H1 (cell line): ENCODE data around the gene FAM177B. TPM values are rescaled to one million over a fixed set of nuclear protein-coding genes. Genes with fewer than 3 reads are reported as not detected.

Source experiments
- CTCF ChIA-PET: fragments of 300-600 bp; sonication (Branson Sonifier 250); formaldehyde crosslinking; loops from one replicate; lab custom pipeline; 2021; ENCODE audit not compliant: partially characterized antibody; lab: Charles Lee
- POLR2A ChIA-PET: fragments of 300-600 bp; sonication (Branson Sonifier 250); formaldehyde crosslinking; loops from one replicate; lab custom pipeline; 2021; ENCODE audit warnings: inconsistent platforms; ENCODE audit not compliant: partially characterized antibody; lab: Charles Lee
- DNase-seq, 2 experiments: peaks; one replicate each; pipeline versions ENCODE4 v3.0.0 to v3.0.0-alpha.2; 2010 to 2022; ENCODE audit warnings: low spot score in 2 of 2, low read depth in 1 of 2, mixed read lengths in 1 of 2
- FAIRE-seq: peaks from 2 replicates; lab custom pipeline; 2011; peaks lifted over from hg19 to GRCh38; lab: Jason Lieb, UNC
- H2AFZ ChIP-seq: 2 replicates; pipeline ENCODE4 v1.8.1; 2012; ENCODE audit warnings: low read length, inconsistent platforms
- H2AK5ac ChIP-seq: 2 replicates; pipeline ENCODE4 v1.6.1; 2013; ENCODE audit warnings: low read depth, low read length
- H2BK120ac ChIP-seq: replicated peaks from 2 replicates; pipeline ENCODE3; 2013; ENCODE audit warnings: low read depth, low read length, inconsistent platforms
- H2BK12ac ChIP-seq: 2 replicates; pipeline ENCODE4 v1.6.1; 2013; ENCODE audit warnings: low read depth, low read length
- H2BK15ac ChIP-seq: 2 replicates; pipeline ENCODE4 v1.6.1; 2013; ENCODE audit warnings: low read length
- H2BK20ac ChIP-seq: 2 replicates; pipeline ENCODE4 v1.6.1; 2013; ENCODE audit warnings: low read length
- H2BK5ac ChIP-seq: 2 replicates; pipeline ENCODE4 v1.6.1; 2013; ENCODE audit warnings: low read depth, low read length
- H3K14ac ChIP-seq: 2 replicates; pipeline ENCODE4 v1.6.1; 2013; ENCODE audit warnings: inconsistent platforms; ENCODE audit not compliant: insufficient read length
- H3K18ac ChIP-seq: 2 replicates; pipeline ENCODE4 v1.6.1; 2013; ENCODE audit warnings: low read length; ENCODE audit errors: extremely low read depth
- H3K23ac ChIP-seq: 2 replicates; pipeline ENCODE4 v1.6.1; 2013; ENCODE audit warnings: inconsistent platforms; ENCODE audit not compliant: insufficient read length
- H3K23me2 ChIP-seq: 2 replicates; pipeline ENCODE4 v1.6.1; 2013; ENCODE audit warnings: low read depth, low read length
- H3K27ac ChIP-seq: 2 replicates; pipeline ENCODE4 v1.6.1; 2011; ENCODE audit warnings: low read depth, low read length, inconsistent platforms
- H3K27me3 ChIP-seq, 4 experiments: replicated peaks in 1 of 4; 1 replicate in 1 of 4; 2 replicates in 3 of 4; pipeline versions ENCODE4 v1.6.1 to v1.8.1; 2011 to 2013; ENCODE audit warnings: low read length in 3 of 4, mild to moderate bottlenecking in 3 of 4, inconsistent platforms in 2 of 4, mixed read lengths in 2 of 4, moderate library complexity in 1 of 4; ENCODE audit not compliant: control insufficient read depth in 3 of 4, insufficient read depth in 3 of 4; ENCODE audit errors: extremely low read depth in 1 of 4
- H3K36me3 ChIP-seq, 4 experiments: 2 replicates each; pipeline versions ENCODE4 v1.6.1 to v1.8.1; 2011 to 2013; ENCODE audit warnings: mild to moderate bottlenecking in 4 of 4, low read length in 3 of 4, moderate library complexity in 2 of 4, control low read depth in 1 of 4, inconsistent platforms in 1 of 4; ENCODE audit not compliant: insufficient read depth in 4 of 4, control insufficient read depth in 2 of 4
- H3K4ac ChIP-seq: replicated peaks from 2 replicates; pipeline ENCODE3; 2013; ENCODE audit warnings: low read length, low read depth, mixed read lengths, inconsistent platforms; ENCODE audit not compliant: insufficient read length
- H3K4me1 ChIP-seq, 4 experiments: replicated peaks in 1 of 4; 1 replicate in 1 of 4; 2 replicates in 3 of 4; pipeline versions ENCODE4 v1.6.1 to v1.8.1; 2011 to 2013; ENCODE audit warnings: low read length in 3 of 4, inconsistent platforms in 2 of 4, mixed read lengths in 1 of 4; ENCODE audit not compliant: insufficient read depth in 4 of 4, control insufficient read depth in 3 of 4
- H3K4me2 ChIP-seq, 2 experiments: 2 replicates each; pipeline versions ENCODE4 v1.6.1 to v1.8.1; 2011 to 2013; ENCODE audit warnings: low read depth in 2 of 2, low read length in 2 of 2, control low read depth in 1 of 2, inconsistent platforms in 1 of 2, mild to moderate bottlenecking in 1 of 2; ENCODE audit not compliant: insufficient read depth in 1 of 2
- H3K4me3 ChIP-seq, 4 experiments: fragments of 200-600, 300-600 bp in 1 of 4; sonication (generic), shearing (Covaris generic), sonication (Bioruptor Twin) in 1 of 4; 2 replicates each; pipeline versions ENCODE4 v1.5.1 to v1.8.1; 2011 to 2016; ENCODE audit warnings: low read length in 4 of 4, low read depth in 3 of 4, control low read depth in 2 of 4, inconsistent platforms in 2 of 4, mild to moderate bottlenecking in 2 of 4, mixed read lengths in 1 of 4, moderate library complexity in 1 of 4; ENCODE audit not compliant: insufficient read depth in 2 of 4; ENCODE audit errors: extremely low read depth in 1 of 4
- H3K56ac ChIP-seq: replicated peaks from 2 replicates; pipeline ENCODE3; 2013; ENCODE audit warnings: low read depth, mild to moderate bottlenecking, mixed read lengths, low read length, inconsistent platforms; ENCODE audit not compliant: insufficient read length
- H3K79me1 ChIP-seq: 2 replicates; pipeline ENCODE4 v1.6.1; 2013; ENCODE audit warnings: low read depth, low read length, control low read depth
- H3K79me2 ChIP-seq, 2 experiments: 2 replicates each; pipeline versions ENCODE4 v1.6.1 to v1.8.1; 2012 to 2013; ENCODE audit warnings: low read length in 2 of 2, mild to moderate bottlenecking in 2 of 2, inconsistent platforms in 1 of 2; ENCODE audit not compliant: insufficient read depth in 2 of 2, control insufficient read depth in 1 of 2
- H3K9ac ChIP-seq, 4 experiments: replicated peaks in 1 of 4; 1 replicate in 1 of 4; 2 replicates in 3 of 4; pipeline versions ENCODE4 v1.6.1 to v1.8.1; 2011 to 2013; ENCODE audit warnings: low read depth in 3 of 4, low read length in 3 of 4, control low read depth in 2 of 4, mild to moderate bottlenecking in 2 of 4, moderate library complexity in 2 of 4, inconsistent platforms in 1 of 4; ENCODE audit errors: extremely low read depth in 1 of 4
- H3K9me3 ChIP-seq, 2 experiments: 2 replicates each; pipeline versions ENCODE4 v1.6.1 to v1.8.1; 2012 to 2013; ENCODE audit warnings: mild to moderate bottlenecking in 2 of 2, moderate library complexity in 2 of 2, control low read depth in 1 of 2, inconsistent platforms in 1 of 2, low read depth in 1 of 2, low read length in 1 of 2, mixed read lengths in 1 of 2; ENCODE audit not compliant: insufficient read depth in 2 of 2
- H4K20me1 ChIP-seq, 2 experiments: replicated peaks in 1 of 2; 2 replicates each; pipeline versions ENCODE3 to v1.8.1; 2011 to 2013; ENCODE audit warnings: inconsistent platforms in 2 of 2, low read length in 2 of 2, mild to moderate bottlenecking in 1 of 2; ENCODE audit not compliant: insufficient read depth in 2 of 2, control insufficient read depth in 1 of 2
- H4K5ac ChIP-seq: 2 replicates; pipeline ENCODE4 v1.6.1; 2013; ENCODE audit warnings: low read length, low read depth, mixed read lengths, inconsistent platforms; ENCODE audit not compliant: insufficient read length
- H4K8ac ChIP-seq: 2 replicates; pipeline ENCODE4 v1.8.0; 2013; ENCODE audit warnings: mild to moderate bottlenecking, moderate library complexity, low read length, inconsistent platforms; ENCODE audit not compliant: insufficient read depth; ENCODE audit errors: extremely low read depth
- H4K91ac ChIP-seq: replicated peaks from 2 replicates; pipeline ENCODE3; 2013; ENCODE audit warnings: low read length, mixed read lengths, inconsistent platforms; ENCODE audit not compliant: insufficient read length
- ASH2L ChIP-seq: fragments of 200-600, 300-600 bp; sonication (generic); IDR thresholded peaks from one replicate; pipeline ENCODE4 v1.7.1; 2017; ENCODE audit warnings: low read length
- CBX8 ChIP-seq: fragments of 300-800, 300-1000 bp; sonication (generic); IDR thresholded peaks from 2 replicates; pipeline ENCODE4 v1.7.1; 2016; ENCODE audit warnings: low read depth, low read length, borderline replicate concordance
- CHD1 ChIP-seq: IDR thresholded peaks from 2 replicates; pipeline ENCODE4 v1.6.1; 2012; ENCODE audit warnings: low read depth, low read length, improper control_type of control experiment
- CREB1 ChIP-seq: IDR thresholded peaks from 2 replicates; pipeline ENCODE4 v1.6.1; 2012; ENCODE audit warnings: inconsistent platforms
- EP300 ChIP-seq, 2 experiments: IDR thresholded peaks; 1 replicate in 1 of 2; 2 replicates in 1 of 2; pipeline ENCODE4 v1.6.1; 2011 to 2012; ENCODE audit warnings: low read depth in 2 of 2, low read length in 2 of 2, mild to moderate bottlenecking in 2 of 2, borderline replicate concordance in 1 of 2, inconsistent platforms in 1 of 2, moderate library complexity in 1 of 2
- HDAC6 ChIP-seq: IDR thresholded peaks from one replicate; pipeline ENCODE4 v1.7.1; 2012; ENCODE audit warnings: low read depth, mild to moderate bottlenecking, inconsistent platforms, low read length, moderate library complexity
- KDM1A ChIP-seq: fragments of 200-600, 300-600 bp; sonication (generic); IDR thresholded peaks from 2 replicates; pipeline ENCODE4 v1.7.1; 2016; ENCODE audit warnings: mild to moderate bottlenecking, low read length, borderline replicate concordance
- KDM4A ChIP-seq: IDR thresholded peaks from one replicate; pipeline ENCODE4 v1.7.1; 2012; ENCODE audit warnings: low read depth, mild to moderate bottlenecking, moderate library complexity, low read length, inconsistent platforms; ENCODE audit not compliant: severe bottlenecking
- SIN3A ChIP-seq, 2 experiments: IDR thresholded peaks in 1 of 2; conservative IDR thresholded peaks in 1 of 2; 2 replicates each; pipeline ENCODE4 v1.6.1; 2011 to 2012; ENCODE audit warnings: low read length in 2 of 2, improper control_type of control experiment in 1 of 2, low read depth in 1 of 2, mild to moderate bottlenecking in 1 of 2
- TAF1 ChIP-seq: IDR thresholded peaks from 2 replicates; pipeline ENCODE4 v1.6.1; 2011; ENCODE audit warnings: mild to moderate bottlenecking, low read depth, low read length
- TAF7 ChIP-seq: optimal IDR thresholded peaks from 2 replicates; pipeline ENCODE3; 2011; ENCODE audit warnings: low read depth, mild to moderate bottlenecking, inconsistent platforms, low read length, moderate library complexity, borderline replicate concordance
- TBP ChIP-seq: IDR thresholded peaks from 2 replicates; pipeline ENCODE4 v1.6.1; 2011; ENCODE audit warnings: low read depth, low read length, improper control_type of control experiment
- ZNF274 ChIP-seq: IDR thresholded peaks from 2 replicates; pipeline ENCODE4 v1.7.0; 2012; ENCODE audit warnings: low read length, borderline replicate concordance; ENCODE audit errors: extremely low read depth
- WGBS, 2 experiments: shearing (Covaris generic) in 1 of 2; methylation state at CpG; one replicate each; pipeline versions ENCODE4 v1.1.6 to v1.1.7; 2013 to 2015; ENCODE audit warnings: low lambda C conversion rate in 2 of 2, mixed read lengths in 2 of 2, inconsistent platforms in 1 of 2, low coverage in 1 of 2, missing lambda C conversion rate in 1 of 2; ENCODE audit not compliant: insufficient replicate concordance in 2 of 2, insufficient coverage in 1 of 2, insufficient read length in 1 of 2; ENCODE audit errors: extremely low coverage in 1 of 2, missing lambda C conversion rate in 1 of 2; 5-methylcytosine and 5-hydroxymethylcytosine counted together
- polyA plus RNA-seq, 7 experiments: library from polyadenylated mRNA; depleted of rRNA in 3 of 7; stranded (reverse) in 5 of 7; unstranded in 2 of 7; fragments of >200 nt in 5 of 7; fragments of 200-250 nt in 2 of 7; gene quantifications; 1 replicate in 5 of 7; 2 replicates in 1 of 7; 4 replicates in 1 of 7; pipeline versions ENCODE4 v1.2.1 to v1.2.3, GENCODE V29; 2011 to 2013; ENCODE audit warnings: missing spikeins in 2 of 7, mixed read lengths in 2 of 7
- total RNA-seq: library from RNA; stranded (reverse); fragmentation: NEBNext Ultra II Directional; extraction: Animal tissue kit (Norgen Biotek cat#: 25700); gene quantifications from 2 replicates; pipeline ENCODE4 v1.2.1, GENCODE V29; 2021
- TF ChIP-seq, protein P1 (sequence below): IDR thresholded peaks from 2 replicates; pipeline ENCODE4 v1.6.1; 2011; ENCODE audit warnings: low read length, improper control_type of control experiment

FAM177B gene
- total and polyA plus RNA-seq, 2 of the 8 experiments (the other 6 are each of a cell fraction or from before 2014, with no cell fraction given): 0.06 TPM; not detected in 1

DNA sequence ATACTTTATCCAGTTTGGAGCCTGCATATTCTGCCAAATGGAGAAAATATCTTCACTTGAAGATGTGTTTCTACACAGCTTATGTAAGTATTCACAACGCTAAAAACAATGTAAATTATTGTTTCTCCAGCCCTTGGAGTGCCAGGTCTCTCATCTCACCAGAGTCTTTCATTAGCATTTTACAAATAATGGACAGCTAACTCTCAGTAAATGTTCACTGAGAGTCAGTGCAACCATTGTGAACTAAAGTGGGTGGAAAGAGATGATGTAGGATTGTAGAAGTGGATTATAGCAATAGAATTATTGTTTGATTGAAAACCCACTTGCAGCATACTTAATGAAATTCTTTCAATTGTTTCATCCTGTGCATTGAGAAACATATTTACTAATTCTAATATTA is 8.3 kb upstream of the FAM177B start:
- Histone ChIP-seq H2AFZ (no peak overlapping the region), H3K79me1 (no peaks in the 10 kb centered on the region), H3K36me3 (peaks cover 6 to 69% (median 32%) of the 10 kb centered on the region in 4 experiments), H3K27ac (no peak overlapping the region), H3K4me3 (no peak overlapping the region), H2AK5ac (no peak overlapping the region), H3K4ac (no peak overlapping the region), H3K9me3 (no peaks in the 10 kb centered on the region), H2BK5ac (no peak overlapping the region), H2BK120ac (no peak overlapping the region), H3K14ac (no peak overlapping the region), H2BK20ac (no peak overlapping the region), H2BK15ac (no peak overlapping the region), H3K4me1 (no peaks in the 10 kb centered on the region), H3K27me3 (no peaks in the 10 kb centered on the region), H3K56ac (no peak overlapping the region), H3K18ac (no peak overlapping the region), H4K5ac (no peak overlapping the region), H3K79me2 (no peaks in the 10 kb centered on the region), H3K23ac (no peak overlapping the region), H4K91ac (no peak overlapping the region), H3K4me2 (no peak overlapping the region), H3K23me2 (no peaks in the 10 kb centered on the region), H4K8ac (no peak overlapping the region), H2BK12ac (no peak overlapping the region), H4K20me1 (no peaks in the 10 kb centered on the region), H3K9ac (no peak overlapping the region)
- ChIA-PET POLR2A (no interaction called here), CTCF (no interaction called here)
- 96% methylated on average over 1 of the region's 1 CpG; no CpG with 5 or more reads in 1 of the 2 experiments for WGBS, 2 experiments
- DNase-seq: no peak
- no peak for FAIRE-seq
- TF ChIP-seq HDAC6: no peak
- no peak for TF ChIP-seq TAF7
- TF ChIP-seq EP300 (IDR thresholded peaks at IDR 0.05; ENCODE audit: borderline replicate concordance in 1 of 2, low read depth in 2 of 2, low read length in 2 of 2): no peak
- no peak for TF ChIP-seq TAF1
- TF ChIP-seq KDM4A: no peak
- no peak for TF ChIP-seq SIN3A (conservative IDR thresholded peaks at IDR 0.05 in 1 of 2, IDR thresholded peaks at IDR 0.05 in 1 of 2; ENCODE audit: low read depth in 1 of 2, low read length in 2 of 2)
- TF ChIP-seq KDM1A: no peak
- TF ChIP-seq TBP: no peak
- TF ChIP-seq CBX8: no peak
- TF ChIP-seq, protein P1, sequence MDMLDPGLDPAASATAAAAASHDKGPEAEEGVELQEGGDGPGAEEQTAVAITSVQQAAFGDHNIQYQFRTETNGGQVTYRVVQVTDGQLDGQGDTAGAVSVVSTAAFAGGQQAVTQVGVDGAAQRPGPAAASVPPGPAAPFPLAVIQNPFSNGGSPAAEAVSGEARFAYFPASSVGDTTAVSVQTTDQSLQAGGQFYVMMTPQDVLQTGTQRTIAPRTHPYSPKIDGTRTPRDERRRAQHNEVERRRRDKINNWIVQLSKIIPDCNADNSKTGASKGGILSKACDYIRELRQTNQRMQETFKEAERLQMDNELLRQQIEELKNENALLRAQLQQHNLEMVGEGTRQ: no peak
- no peak for TF ChIP-seq ZNF274
- TF ChIP-seq ASH2L: no peak
- no peak for TF ChIP-seq CHD1
- no peak for TF ChIP-seq CREB1
